Immature natural killer cell (primary cell): ENCODE measurements around the gene HOXA6. TPM values are rescaled to one million over a fixed set of nuclear protein-coding genes. Genes with fewer than 3 reads are reported as not detected.

Source experiments
- DNase-seq, 3 donors: peaks; one replicate each; pipeline ENCODE4 v3.0.0; 2022; ENCODE audit warnings: mixed read lengths in 1 of 3
- H3K27ac Mint-ChIP-seq, 6 donors: one replicate each; pipeline ENCODE4 v1.8.0; 2020; ENCODE audit warnings: mixed read lengths in 6 of 6, mild to moderate bottlenecking in 5 of 6, inconsistent platforms in 4 of 6, moderate library complexity in 3 of 6
- H3K27me3 Mint-ChIP-seq, 3 donors: one replicate each; pipeline ENCODE4 v1.8.0; 2020 to 2021; ENCODE audit warnings: low read depth in 3 of 3, mild to moderate bottlenecking in 3 of 3, mixed read lengths in 3 of 3, moderate library complexity in 3 of 3, inconsistent platforms in 1 of 3
- H3K36me3 Mint-ChIP-seq, 3 donors: one replicate each; pipeline ENCODE4 v1.8.0; 2020; ENCODE audit warnings: mixed read lengths in 3 of 3, inconsistent platforms in 2 of 3, mild to moderate bottlenecking in 2 of 3
- H3K4me1 Mint-ChIP-seq, 2 donors: one replicate each; pipeline ENCODE4 v1.8.0; 2020; ENCODE audit warnings: inconsistent platforms in 2 of 2, mild to moderate bottlenecking in 2 of 2, mixed read lengths in 2 of 2, moderate library complexity in 1 of 2
- H3K4me3 Mint-ChIP-seq, 5 donors: one replicate each; pipeline ENCODE4 v1.8.0; 2020; ENCODE audit warnings: mild to moderate bottlenecking in 5 of 5, mixed read lengths in 5 of 5, inconsistent platforms in 3 of 5, moderate library complexity in 3 of 5
- H3K9me3 Mint-ChIP-seq, 6 donors: one replicate each; pipeline ENCODE4 v1.8.0; 2020; ENCODE audit warnings: mild to moderate bottlenecking in 6 of 6, mixed read lengths in 6 of 6, inconsistent platforms in 4 of 6, moderate library complexity in 3 of 6
- polyA plus RNA-seq, 3 donors: library from polyadenylated mRNA; unstranded; fragments of 300-500 nt; fragmentation: Illumina TruSeq; gene quantifications; one replicate each; pipeline ENCODE4 v1.2.3, GENCODE V29; 2021

The HOXA6 gene
- polyA plus RNA-seq, 3 donors from 2014 or later: 0.52 to 3.8 TPM; not detected in 1

DNA sequence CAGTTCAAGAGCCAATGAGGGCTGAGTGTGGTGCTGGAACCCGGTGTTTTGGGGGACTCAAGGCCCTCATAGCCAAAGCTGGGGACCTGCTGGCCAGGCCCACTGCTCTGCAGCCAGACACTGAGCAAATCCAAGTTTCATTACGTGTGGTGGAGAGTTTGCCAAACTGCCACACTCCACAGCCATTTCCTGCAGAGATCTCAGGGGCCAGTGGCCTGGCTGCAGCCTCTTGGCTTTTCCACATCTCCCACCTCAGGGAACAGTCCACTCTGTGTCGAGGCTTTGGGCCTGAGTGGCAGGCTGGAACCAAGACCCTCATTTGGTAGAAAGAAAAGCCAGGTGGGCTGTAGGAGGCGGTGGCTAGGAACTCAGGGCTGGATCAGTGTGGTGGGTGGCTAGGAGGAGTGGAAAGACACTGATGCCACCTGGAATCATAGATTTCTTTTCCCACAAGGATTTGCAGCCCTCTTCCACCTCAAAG, 34.3 kb upstream of the HOXA6 start:
- DNase-seq: no peak
- Mint-ChIP-seq H3K9me3 (peaks cover 0 to 1% (median 0%) of the 10 kb centered on the region in 6 donors), H3K36me3 (peaks cover 0 to 8% (median 0%) of the 10 kb centered on the region in 3 donors), H3K4me3 (no peak overlapping the region), H3K27me3 (peaks cover 42 to 58% (median 57%) of the 10 kb centered on the region in 3 donors), H3K27ac (no peak overlapping the region), H3K4me1 (peaks cover 35 to 38% of the 10 kb centered on the region in 2 donors)

GRCh38 chr7:27180431-27181420, 33.2 kb upstream of the HOXA6 start:
- H3K36me3 Mint-ChIP-seq: peaks cover 0 to 8% (median 0%) of the 10 kb centered on the region in 3 donors
- peaks cover 0 to 1% (median 0%) of the 10 kb centered on the region in 6 donors for H3K9me3 Mint-ChIP-seq
- H3K27ac Mint-ChIP-seq: no peak overlapping the region
- no peak overlapping the region for H3K4me3 Mint-ChIP-seq
- H3K27me3 Mint-ChIP-seq: peaks cover 36 to 49% (median 49%) of the 10 kb centered on the region in 3 donors
- no peak for DNase-seq
- H3K4me1 Mint-ChIP-seq: peaks cover 29 to 32% of the 10 kb centered on the region in 2 donors

- peak; percentile 58 to 69 (median 67) for DNase-seq
- Mint-ChIP-seq H3K9me3 (peaks cover 0 to 1% (median 0%) of the 10 kb centered on the region in 6 donors), H3K4me3 (peak overlapping the region; percentile 1 to 79 (median 66)), H3K27ac (peak overlapping the region in 1 of 6 donors; percentile 46), H3K36me3 (peaks cover 0 to 8% (median 0%) of the 10 kb centered on the region in 3 donors), H3K27me3 (peaks cover 27 to 40% (median 39%) of the 10 kb centered on the region in 3 donors), H3K4me1 (peaks cover 21 to 23% of the 10 kb centered on the region in 2 donors)
Observed at GRCh38 chr7:27179503-27180430, 32.2 kb upstream of the HOXA6 start.

- Mint-ChIP-seq H3K4me3 (no peak overlapping the region), H3K27ac (no peak overlapping the region), H3K9me3 (peaks cover 0 to 1% (median 0%) of the 10 kb centered on the region in 6 donors), H3K36me3 (peaks cover 0 to 8% (median 0%) of the 10 kb centered on the region in 3 donors), H3K27me3 (peaks cover 24 to 34% (median 33%) of the 10 kb centered on the region in 3 donors), H3K4me1 (peaks cover 16% of the 10 kb centered on the region in 2 donors)
- no peak for DNase-seq
Observed at GRCh38 chr7:27179030-27179429, 31.5 kb upstream of the HOXA6 start.

DNA sequence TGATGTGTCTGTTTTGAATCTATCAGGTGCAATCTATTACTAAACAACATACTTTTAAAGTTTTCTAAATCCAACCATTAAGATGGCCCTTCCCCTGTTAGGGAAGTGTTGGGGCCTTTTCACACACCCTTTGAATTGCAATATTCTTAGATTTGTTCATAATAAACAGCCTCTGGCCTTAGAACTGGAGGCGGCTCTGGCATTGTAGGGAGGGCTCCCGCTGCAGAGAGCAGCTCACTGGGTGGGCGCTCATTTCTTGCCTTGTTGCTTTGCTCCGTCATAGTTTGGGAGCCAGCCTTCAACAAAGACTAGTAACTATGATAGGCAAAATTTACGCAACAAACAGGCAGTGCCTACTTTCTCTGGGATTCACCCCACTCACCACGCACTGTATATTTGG, 30.8 kb upstream of the HOXA6 start:
- Mint-ChIP-seq H3K4me3 (no peak overlapping the region), H3K9me3 (peaks cover 0 to 1% (median 0%) of the 10 kb centered on the region in 6 donors), H3K36me3 (peaks cover 0 to 8% (median 0%) of the 10 kb centered on the region in 3 donors), H3K27me3 (peaks cover 21 to 29% (median 26%) of the 10 kb centered on the region in 3 donors), H3K4me1 (peaks cover 10 to 12% of the 10 kb centered on the region in 2 donors), H3K27ac (no peak overlapping the region)
- no peak for DNase-seq

GRCh38 chr7:27177795-27178320, 30.3 kb upstream of the HOXA6 start:
- H3K4me1 Mint-ChIP-seq: peaks cover 10 to 11% of the 10 kb centered on the region in 2 donors
- H3K27me3 Mint-ChIP-seq: peaks cover 17 to 29% (median 21%) of the 10 kb centered on the region in 3 donors
- H3K36me3 Mint-ChIP-seq: peaks cover 0 to 8% (median 0%) of the 10 kb centered on the region in 3 donors
- H3K9me3 Mint-ChIP-seq: peaks cover 0 to 1% (median 0%) of the 10 kb centered on the region in 6 donors
- no peak overlapping the region for H3K4me3 Mint-ChIP-seq
- no peak for DNase-seq
- no peak overlapping the region for H3K27ac Mint-ChIP-seq

DNA sequence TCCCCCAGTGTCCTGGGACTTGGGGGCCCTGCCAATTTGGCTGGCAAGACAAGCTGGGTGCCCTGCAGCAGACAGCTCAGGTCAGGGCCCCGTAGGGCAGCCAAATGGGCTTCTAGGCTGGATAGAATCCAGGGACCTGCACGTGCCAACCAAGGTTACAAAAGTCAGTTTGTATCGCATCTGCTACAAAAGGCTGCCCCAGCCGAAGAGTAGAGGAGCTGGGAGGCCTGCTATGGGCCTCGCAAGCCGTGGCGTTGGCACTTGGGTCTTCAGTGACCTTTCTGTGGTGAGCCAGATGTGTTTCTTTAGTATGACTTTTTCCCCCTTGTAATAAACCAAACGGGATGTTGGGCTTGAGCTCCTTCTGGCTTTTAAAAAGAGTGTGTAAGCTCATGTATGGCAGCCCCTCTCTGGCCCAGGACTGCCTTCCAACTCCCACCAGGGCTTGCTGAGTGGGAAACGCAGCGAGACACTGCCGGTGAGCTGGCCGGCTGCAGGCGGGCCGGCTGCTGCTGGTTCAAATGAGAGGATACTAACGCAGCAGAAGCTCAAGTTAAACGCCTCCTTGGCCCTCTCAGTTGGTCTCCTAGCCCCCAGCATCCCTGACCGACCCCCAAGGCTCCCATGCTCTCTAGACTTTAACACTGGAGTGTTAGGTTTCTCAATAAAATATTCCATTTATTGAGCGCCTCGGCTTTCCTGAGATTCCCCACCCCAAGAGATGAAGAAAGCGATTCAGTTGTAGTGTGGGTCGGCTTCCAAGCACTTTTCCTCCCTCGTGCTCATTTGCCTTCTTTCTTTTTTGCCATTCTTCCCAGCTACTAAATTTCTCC, 29.6 kb upstream of the HOXA6 start:
- no peak overlapping the region for H3K27ac Mint-ChIP-seq
- no peak overlapping the region for H3K4me3 Mint-ChIP-seq
- no peak for DNase-seq
- peaks cover 0 to 8% (median 0%) of the 10 kb centered on the region in 3 donors for H3K36me3 Mint-ChIP-seq
- H3K9me3 Mint-ChIP-seq: peaks cover 0 to 1% (median 0%) of the 10 kb centered on the region in 6 donors
- H3K27me3 Mint-ChIP-seq: peaks cover 13 to 27% (median 21%) of the 10 kb centered on the region in 3 donors
- peaks cover 14 to 15% of the 10 kb centered on the region in 2 donors for H3K4me1 Mint-ChIP-seq

DNA sequence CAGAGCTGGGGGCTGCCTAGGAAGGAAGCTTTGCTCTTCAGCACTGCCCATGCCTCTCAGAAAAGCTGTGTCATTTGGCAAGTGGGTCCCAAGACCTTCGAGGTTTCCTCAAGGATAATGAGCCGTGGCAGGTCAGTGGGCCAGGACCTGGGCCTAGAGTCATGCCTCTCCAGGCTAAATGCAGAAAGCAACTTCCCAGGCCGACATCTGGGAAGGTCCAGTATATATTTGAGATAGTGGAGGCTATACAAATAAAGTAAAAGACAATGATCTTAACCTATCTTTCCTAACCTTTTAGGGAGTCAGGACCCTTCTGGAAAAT, 28.9 kb upstream of the HOXA6 start:
- Mint-ChIP-seq H3K9me3 (peaks cover 0 to 1% (median 0%) of the 10 kb centered on the region in 6 donors), H3K36me3 (peaks cover 0 to 10% (median 0%) of the 10 kb centered on the region in 3 donors), H3K4me1 (peaks cover 21 to 22% of the 10 kb centered on the region in 2 donors), H3K27me3 (peaks cover 19 to 34% (median 26%) of the 10 kb centered on the region in 3 donors), H3K4me3 (no peak overlapping the region), H3K27ac (no peak overlapping the region)
- no peak for DNase-seq

- no peak overlapping the region for H3K27ac Mint-ChIP-seq
- peaks cover 0 to 1% (median 0%) of the 10 kb centered on the region in 6 donors for H3K9me3 Mint-ChIP-seq
- H3K4me3 Mint-ChIP-seq: no peak overlapping the region
- H3K36me3 Mint-ChIP-seq: peaks cover 0 to 11% (median 0%) of the 10 kb centered on the region in 3 donors
- peaks cover 25 to 36% (median 25%) of the 10 kb centered on the region in 3 donors for H3K27me3 Mint-ChIP-seq
- DNase-seq: no peak
- H3K4me1 Mint-ChIP-seq: peaks cover 26 to 28% of the 10 kb centered on the region in 2 donors
Observed at GRCh38 chr7:27175626-27176523, 28.3 kb upstream of the HOXA6 start.

GRCh38 chr7:27174874-27175625, 27.5 kb upstream of the HOXA6 start:
- H3K27ac Mint-ChIP-seq: no peak overlapping the region
- peaks cover 26 to 36% of the 10 kb centered on the region in 2 donors for H3K4me1 Mint-ChIP-seq
- H3K36me3 Mint-ChIP-seq: peaks cover 0 to 11% (median 3%) of the 10 kb centered on the region in 3 donors
- H3K27me3 Mint-ChIP-seq: peaks cover 30 to 41% (median 30%) of the 10 kb centered on the region in 3 donors
- DNase-seq: no peak
- H3K9me3 Mint-ChIP-seq: peaks cover 0 to 1% (median 0%) of the 10 kb centered on the region in 6 donors
- H3K4me3 Mint-ChIP-seq: peak overlapping the region; percentile 63 to 78 (median 74)
